SKM-1 treated with dmso at 0.1 percent for 144 hours (cell line): Measurements from ENCODE around the gene LRP1-AS.
A peak's percentile ranks its signal among the peaks of the same experiment; 100 is the strongest.
"Not testable (repeated sequence)": the region's sequence is repeated elsewhere in the genome, so short reads cannot be mapped to it uniquely, and the experiment has no call there.

Experiments
- DNase-seq: peaks from one replicate; lab custom pipeline; 2025; ENCODE audit not compliant: unreplicated experiment; lab: John Stamatoyannopoulos, UW

LRP1-AS gene

DNA sequence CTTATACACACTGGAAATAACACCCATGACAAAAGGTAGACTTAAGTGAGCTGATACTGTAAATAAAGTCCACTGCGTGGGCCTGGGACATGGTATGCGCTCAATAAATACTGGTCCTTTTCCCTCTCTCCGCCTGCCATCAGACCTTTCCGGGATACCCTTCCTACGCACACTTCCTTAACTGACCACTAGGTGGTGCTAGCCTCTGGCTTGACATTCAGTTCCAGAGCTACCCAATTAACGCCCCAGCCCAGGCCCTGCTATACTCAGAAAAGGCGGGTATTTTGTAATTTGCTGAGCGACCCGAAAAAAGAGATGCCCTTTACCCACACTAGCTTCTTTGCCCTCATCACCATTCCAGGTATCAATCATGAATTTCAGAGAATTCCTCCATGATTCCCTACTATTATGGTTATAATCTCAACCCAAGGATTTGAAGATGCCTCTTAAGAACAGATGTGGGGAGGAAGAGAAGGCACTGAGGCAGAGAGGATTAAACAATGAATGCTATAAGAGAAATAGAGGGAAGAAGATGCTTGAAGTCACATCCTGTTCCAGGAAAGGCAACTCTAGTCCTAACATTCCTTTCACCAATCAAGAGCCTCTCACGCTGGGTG is 23.1 kb downstream of the LRP1-AS start:
- DNase-seq: peak; percentile 31

DNA sequence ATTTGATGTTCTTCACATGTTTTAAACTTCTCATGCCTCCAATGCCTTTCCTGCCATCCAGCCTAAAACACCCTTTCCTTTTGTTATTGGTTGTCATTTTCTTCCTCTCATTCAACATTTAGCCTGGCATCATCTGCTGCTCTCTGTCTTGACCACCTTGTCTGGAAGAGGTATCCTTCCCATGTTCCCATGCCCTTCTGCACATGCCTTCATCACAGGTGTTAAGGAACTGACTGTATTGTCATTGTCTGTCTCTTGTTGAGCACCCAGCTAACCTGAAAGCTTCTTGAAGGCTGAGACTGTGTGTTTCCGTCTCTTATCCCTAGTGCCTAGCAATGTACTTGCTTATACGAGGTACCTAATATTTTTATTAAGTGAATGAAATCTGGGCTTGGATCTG is 23.6 kb downstream of the LRP1-AS start:
- DNase-seq: no peak

- not testable (repeated sequence) for DNase-seq
Observed at GRCh38 chr12:57120718-57121117, 26.7 kb downstream of the LRP1-AS start.

DNA sequence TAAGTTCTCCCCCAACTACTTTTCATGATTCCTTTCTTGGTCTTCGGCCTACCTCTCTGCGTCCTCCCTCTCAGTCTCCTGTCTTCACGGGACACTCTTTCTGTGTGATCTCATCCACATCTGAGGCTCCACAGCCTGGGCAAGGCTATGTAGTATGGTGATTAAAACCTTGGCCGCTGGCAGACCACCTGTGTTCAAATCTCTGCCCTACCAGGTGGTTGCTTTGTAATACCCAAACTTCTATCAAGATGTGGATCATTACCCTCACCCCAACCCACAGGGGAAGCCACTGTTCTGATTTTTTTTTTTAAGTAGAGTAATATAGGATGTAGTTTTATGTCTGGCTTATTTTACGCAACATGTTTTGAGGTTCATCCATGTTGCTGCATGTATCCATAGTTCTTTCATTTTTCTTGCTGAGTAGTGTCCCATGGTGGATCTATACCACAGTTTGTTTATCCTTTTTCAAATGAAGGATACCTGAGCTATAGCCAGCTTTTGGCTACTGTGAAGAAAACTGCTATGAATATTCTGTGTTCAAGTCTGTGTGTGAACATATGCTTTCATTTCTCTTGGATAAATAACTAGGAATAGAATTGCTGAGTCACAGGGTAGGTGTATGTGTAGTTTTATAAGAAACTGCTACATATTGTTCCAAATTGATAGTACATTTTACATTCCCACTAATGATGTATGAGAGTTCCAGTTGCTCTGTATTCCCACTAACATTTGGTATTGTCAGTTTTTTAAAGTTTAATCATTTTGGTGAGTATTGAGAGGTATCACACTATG is 27.9 kb downstream of the LRP1-AS start:
- DNase-seq: no peak

GRCh38 chr12:57118711-57119271 is 28.6 kb downstream of the LRP1-AS start:
- DNase-seq: peak; percentile 20

- no peak for DNase-seq
Observed at GRCh38 chr12:57116580-57117281, 30.7 kb downstream of the LRP1-AS start.

- no peak for DNase-seq
Observed at GRCh38 chr12:57112492-57113294, 34.7 kb downstream of the LRP1-AS start.

DNA sequence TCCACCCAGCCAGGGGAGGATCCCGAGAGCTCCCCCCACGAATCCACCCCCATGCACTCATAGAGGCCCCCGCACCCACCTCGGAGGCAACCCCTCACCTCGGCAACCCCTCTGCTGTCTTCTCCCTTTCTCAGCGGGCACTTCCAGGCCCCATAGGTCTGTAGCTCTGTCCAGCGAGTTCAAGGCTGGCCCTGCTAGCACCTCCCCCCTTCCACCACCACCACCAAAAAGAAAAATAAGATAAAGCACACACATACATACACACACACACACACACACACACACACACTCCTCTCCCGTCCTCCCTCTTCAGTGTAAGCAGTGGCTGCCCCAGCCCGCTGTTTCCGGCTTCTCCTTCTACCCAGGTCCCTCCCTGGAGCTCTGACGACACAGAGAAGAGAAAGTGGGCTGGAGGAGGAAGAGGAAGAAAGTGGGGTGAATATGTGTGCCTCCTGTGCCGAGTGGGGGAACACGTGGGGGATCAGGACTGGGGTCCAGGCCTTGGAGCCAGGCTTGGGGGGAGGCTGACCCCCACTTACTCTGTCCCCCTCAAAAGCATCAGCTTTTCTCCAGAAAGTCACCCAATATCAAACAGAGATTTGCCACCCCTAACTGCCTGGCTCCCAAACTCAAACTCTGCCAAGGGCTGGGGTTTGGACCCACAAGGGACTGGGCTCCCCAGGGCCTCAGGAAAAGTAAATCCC is 36.2 kb downstream of the LRP1-AS start, which contains the start of gene STAT6:
STAT6 (minus strand) TSS at position 332 of the 704 bp plus-strand sequence. CDS start 3,084 bp downstream, outside the sequence.
- DNase-seq: peak; percentile 59

GRCh38 chr12:57110104-57111030 is 37.1 kb downstream of the LRP1-AS start:
- peak; percentile 37 for DNase-seq

DNA sequence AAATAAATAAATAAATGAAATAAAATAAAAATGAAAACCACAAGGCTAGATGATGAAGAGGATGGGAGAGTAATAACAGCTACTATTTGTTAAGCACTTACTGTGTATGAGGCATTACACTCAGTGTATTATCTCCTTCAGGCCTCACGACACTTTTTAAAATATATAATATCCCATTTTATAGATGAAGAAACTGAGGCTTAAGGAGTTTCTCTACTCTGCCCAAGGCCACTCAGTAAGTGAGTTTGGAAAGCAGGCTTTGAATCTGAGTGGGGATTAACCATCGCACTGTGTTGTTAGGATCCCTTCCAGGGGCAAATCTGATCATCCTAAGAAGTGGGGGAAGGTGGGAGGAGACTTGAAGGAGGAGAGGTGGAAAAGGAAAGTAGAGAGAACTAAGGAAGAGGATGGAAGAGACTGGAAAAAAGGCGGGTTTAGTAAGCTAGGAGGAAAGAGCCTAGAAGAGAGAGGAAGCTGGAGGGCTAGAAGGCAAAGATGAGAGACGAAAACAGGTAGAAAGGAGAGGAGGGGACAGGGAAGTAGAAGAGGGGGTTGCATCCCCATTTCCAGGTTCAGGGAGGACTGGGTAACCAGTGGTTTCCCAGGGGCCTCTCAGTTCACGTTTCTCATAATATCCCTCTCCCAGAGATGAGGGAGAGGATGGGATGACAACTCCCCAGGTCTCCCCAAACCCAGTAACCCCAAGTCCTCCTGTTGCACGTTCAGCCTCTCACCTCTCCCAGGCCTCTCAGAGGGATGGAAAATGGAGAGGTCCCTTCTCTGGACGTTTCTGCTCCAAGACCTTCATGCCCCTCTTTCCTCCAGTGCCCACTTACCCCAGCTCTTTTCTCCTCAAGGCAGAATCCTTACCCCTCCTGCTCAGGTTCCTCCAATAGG is 38.0 kb downstream of the LRP1-AS start:
- no peak for DNase-seq

GRCh38 chr12:57107456-57108155 is 39.8 kb downstream of the LRP1-AS start:
- no peak for DNase-seq

- DNase-seq: no peak
Observed at GRCh38 chr12:57106021-57106708, 41.3 kb downstream of the LRP1-AS start.

- DNase-seq: no peak
Observed at GRCh38 chr12:57105011-57105753, 42.2 kb downstream of the LRP1-AS start.

DNA sequence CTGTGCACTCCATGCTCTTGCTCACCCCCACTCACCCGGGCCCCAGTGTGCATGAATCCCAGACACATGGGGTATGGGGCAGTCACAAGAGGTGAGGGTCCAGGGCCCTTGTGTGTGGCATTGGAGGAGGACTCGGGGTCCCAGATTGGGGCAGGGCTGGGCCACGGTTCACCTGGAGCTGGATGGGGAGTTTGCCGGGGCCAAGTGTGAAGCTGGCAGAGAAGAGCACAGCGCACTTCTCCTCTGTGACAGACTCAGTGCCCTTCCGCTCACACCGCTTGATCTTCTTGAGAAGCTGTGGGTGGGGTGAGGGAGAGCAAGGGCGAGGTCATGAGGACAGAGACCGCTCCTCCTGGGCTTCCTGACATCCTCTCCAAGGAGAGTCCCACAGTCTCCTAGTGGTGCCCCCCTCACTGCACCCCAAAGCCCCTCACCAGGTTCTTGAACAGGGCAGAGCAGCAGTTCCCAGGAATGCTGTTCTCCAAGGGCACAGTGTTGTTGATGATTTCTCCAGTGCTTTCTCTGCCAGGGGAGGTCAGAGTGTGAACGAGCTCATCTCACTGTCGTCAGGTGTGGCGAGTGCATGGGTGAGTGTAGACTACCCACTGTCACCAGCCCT is 43.0 kb downstream of the LRP1-AS start:
- no peak for DNase-seq

- DNase-seq: no peak
Observed at GRCh38 chr12:57103856-57104255, 43.6 kb downstream of the LRP1-AS start.
